SU-DHL-6 (cell line): ENCODE results near the gene DCTPP1.
"Not testable (repeated sequence)": the region's sequence is repeated elsewhere in the genome, so short reads cannot be mapped to it uniquely, and the experiment has no call there.

Experiments used
- H2AFZ ChIP-seq: fragments of 200-600 bp; sonication (generic); 2 replicates; pipeline ENCODE4 v1.6.1; 2014; ENCODE audit warnings: low read depth, mild to moderate bottlenecking, moderate library complexity, mixed read lengths, antibody characterized with exemption, low read length; ENCODE audit not compliant: severe bottlenecking
- H3F3A ChIP-seq: fragments of 200-600 bp; shearing (Covaris generic); 2 replicates; pipeline ENCODE4 v1.6.0; 2016; ENCODE audit warnings: antibody characterized with exemption, mild to moderate bottlenecking; ENCODE audit not compliant: insufficient read depth
- H3K27ac ChIP-seq: fragments of 200-600 bp; sonication (generic); 2 replicates; pipeline ENCODE4 v1.5.1; 2016; ENCODE audit warnings: low read depth, mild to moderate bottlenecking, low read length, moderate library complexity, mixed read lengths
- H3K27me3 ChIP-seq: fragments of 200-600 bp; sonication (generic), shearing (Covaris generic); 2 replicates; pipeline ENCODE4 v1.6.0; 2014; ENCODE audit warnings: mild to moderate bottlenecking, low read length
- H3K36me3 ChIP-seq: fragments of 200-600 bp; sonication (generic); 2 replicates; pipeline ENCODE4 v1.6.1; 2014; ENCODE audit warnings: mild to moderate bottlenecking, low read length, mixed read lengths
- H3K4me2 ChIP-seq: fragments of 300-600, 200-600 bp; shearing (Covaris generic), sonication (generic); 2 replicates; pipeline ENCODE4 v1.6.0; 2014; ENCODE audit warnings: low read length, low read depth, mild to moderate bottlenecking; ENCODE audit not compliant: poor library complexity, severe bottlenecking
- H3K4me3 ChIP-seq: fragments of 200-600 bp; sonication (generic); 2 replicates; pipeline ENCODE4 v1.5.1; 2014; ENCODE audit warnings: antibody characterized with exemption, low read length, mild to moderate bottlenecking, mixed read lengths; ENCODE audit not compliant: insufficient read depth, poor library complexity, severe bottlenecking
- H3K79me2 ChIP-seq: fragments of 200-600 bp; sonication (generic); 2 replicates; pipeline ENCODE4 v1.6.1; 2014; ENCODE audit warnings: mild to moderate bottlenecking, low read length, moderate library complexity; ENCODE audit not compliant: insufficient read depth
- H3K9ac ChIP-seq: fragments of 200-600 bp; sonication (generic); 2 replicates; pipeline ENCODE4 v1.7.0; 2014; ENCODE audit warnings: mild to moderate bottlenecking, low read length
- H3K9me2 ChIP-seq: fragments of 200-600 bp; sonication (generic); replicated peaks from 2 replicates; pipeline ENCODE4 v1.6.1; 2014; ENCODE audit warnings: low read length; ENCODE audit not compliant: insufficient read depth
- H3K9me3 ChIP-seq: fragments of 200-600 bp; sonication (generic); 2 replicates; pipeline ENCODE4 v1.6.1; 2014; ENCODE audit warnings: low read length, mixed read lengths; ENCODE audit not compliant: insufficient read depth
- H4K20me1 ChIP-seq: fragments of 200-600 bp; sonication (generic); 2 replicates; pipeline ENCODE4 v1.6.1; 2014; ENCODE audit warnings: low read depth, mild to moderate bottlenecking, antibody characterized with exemption, low read length, moderate library complexity, mixed read lengths
- CTCF ChIP-seq: fragments of 200-600 bp; sonication (generic); IDR thresholded peaks from one replicate; pipeline ENCODE4 v1.5.1; 2017; ENCODE audit warnings: antibody characterized with exemption, mild to moderate bottlenecking, low read length, moderate library complexity; ENCODE audit not compliant: insufficient read depth, poor library complexity, severe bottlenecking
- EZH2phosphoT487 ChIP-seq: fragments of 200-600 bp; sonication (generic), shearing (Covaris generic); conservative IDR thresholded peaks from 2 replicates; pipeline ENCODE4 v1.6.1; 2018; ENCODE audit warnings: mild to moderate bottlenecking, antibody characterized with exemption, low read length, moderate library complexity, mixed read lengths

DCTPP1 gene

DNA sequence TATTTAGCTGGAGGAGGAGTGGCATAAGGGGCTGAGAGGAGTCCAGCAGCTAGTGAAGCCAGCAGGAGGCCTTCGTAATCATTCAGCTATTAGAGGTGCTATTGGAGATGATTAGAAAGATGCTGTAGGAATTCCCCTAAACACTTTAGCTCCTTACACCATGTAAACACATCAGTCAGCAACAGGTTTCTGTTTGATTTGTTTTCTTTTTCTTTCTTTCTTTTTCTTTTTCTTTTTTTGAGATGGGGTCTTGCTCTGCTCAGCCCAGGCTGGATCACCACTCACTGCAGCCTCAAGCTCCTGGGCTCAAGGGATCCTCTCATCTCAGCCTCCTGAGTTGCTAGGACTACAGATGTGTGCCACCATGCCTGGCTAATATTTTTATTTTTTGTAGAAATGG lies 26.5 kb upstream of the DCTPP1 start:
- TF ChIP-seq EZH2phosphoT487 = no peak
- TF ChIP-seq CTCF = no peak
- H4K20me1 ChIP-seq = no peaks in the 10 kb centered on the region
- H2AFZ ChIP-seq = no peak overlapping the region
- no peaks in the 10 kb centered on the region for H3K9me3 ChIP-seq
- peaks cover 16% of the 10 kb centered on the region; the same call in 1 of the 2 replicates for H3K79me2 ChIP-seq
- no peaks in the 10 kb centered on the region for H3K9me2 ChIP-seq
- H3F3A ChIP-seq = peaks cover 91% of the 10 kb centered on the region
- H3K27me3 ChIP-seq = no peaks in the 10 kb centered on the region
- peak overlapping the region; percentile 71 for H3K9ac ChIP-seq
- H3K4me2 ChIP-seq = peak overlapping the region; percentile 72
- H3K36me3 ChIP-seq = no peaks in the 10 kb centered on the region
- peak overlapping the region; percentile 98 for H3K27ac ChIP-seq
- no peak overlapping the region for H3K4me3 ChIP-seq

- Histone ChIP-seq H3K4me3 (peak overlapping the region; percentile 40), H3K27ac (peak overlapping the region; percentile 98), H3K9ac (peak overlapping the region; percentile 71), H3F3A (peaks cover 71% of the 10 kb centered on the region), H3K4me2 (peak overlapping the region; percentile 84), H3K79me2 (peaks cover 16% of the 10 kb centered on the region; the same call in 1 of the 2 replicates)
- H3K9me3 ChIP-seq, H2AFZ ChIP-seq, H4K20me1 ChIP-seq, H3K36me3 ChIP-seq, H3K27me3 ChIP-seq, H3K9me2 ChIP-seq: not testable (repeated sequence)
Measured at GRCh38 chr16:30452709-30453580, 23.1 kb upstream of the DCTPP1 start.

GRCh38 chr16:30449116-30449435 lies 19.2 kb upstream of the DCTPP1 start:
- Histone ChIP-seq H2AFZ (no peak overlapping the region), H3K27me3 (no peaks in the 10 kb centered on the region), H3K4me3 (no peak overlapping the region), H3K4me2 (no peak overlapping the region), H3K9ac (no peak overlapping the region), H4K20me1 (peaks cover 11% of the 10 kb centered on the region; the same call in 1 of the 2 replicates), H3K9me2 (no peaks in the 10 kb centered on the region), H3K36me3 (peaks cover 11% of the 10 kb centered on the region), H3K27ac (no peak overlapping the region), H3F3A (peaks cover 47% of the 10 kb centered on the region), H3K79me2 (peaks cover 26% of the 10 kb centered on the region), H3K9me3 (no peaks in the 10 kb centered on the region)
- TF ChIP-seq CTCF (no peak), EZH2phosphoT487 (no peak)

GRCh38 chr16:30447512-30448226 lies 17.8 kb upstream of the DCTPP1 start:
- Histone ChIP-seq H3K27ac (peak overlapping the region; percentile 49), H3K36me3 (peaks cover 23% of the 10 kb centered on the region), H3K79me2 (peaks cover 28% of the 10 kb centered on the region), H2AFZ (no peak overlapping the region), H3K27me3 (no peaks in the 10 kb centered on the region), H3K9me3 (no peaks in the 10 kb centered on the region), H3K9me2 (no peaks in the 10 kb centered on the region), H4K20me1 (peaks cover 17% of the 10 kb centered on the region; the same call in 1 of the 2 replicates), H3F3A (peaks cover 47% of the 10 kb centered on the region), H3K9ac (no peak overlapping the region), H3K4me2 (no peak overlapping the region), H3K4me3 (no peak overlapping the region)
- TF ChIP-seq CTCF (no peak), EZH2phosphoT487 (no peak)
